CD4-positive, alpha-beta memory T cell (primary cell): Measurements from ENCODE around the gene DNAH12. TPM values are rescaled to one million over a fixed set of nuclear protein-coding genes. Genes with fewer than 3 reads are reported as not detected.

Experiments used
- CTCF ChIA-PET: fragments of 350-600 bp; sonication (Branson Sonifier 250); formaldehyde crosslinking; loops from one replicate; lab custom pipeline; 2021; ENCODE audit warnings: inconsistent platforms; ENCODE audit not compliant: partially characterized antibody; lab: Charles Lee
- POLR2A ChIA-PET: fragments of 350-600 bp; sonication (Branson Sonifier 250); formaldehyde crosslinking; loops from one replicate; lab custom pipeline; 2021; ENCODE audit not compliant: partially characterized antibody; lab: Charles Lee
- DNase-seq, 5 donors: peaks; one replicate each; pipeline versions ENCODE4 v3.0.0 to v3.0.0-alpha.2; 2020 to 2022; ENCODE audit warnings: mixed read lengths in 1 of 5
- H3K27ac ChIP-seq: one replicate; pipeline ENCODE4 v1.7.0; 2013; ENCODE audit warnings: low read depth, low read length
- H3K27me3 ChIP-seq: 2 replicates; pipeline ENCODE4 v1.7.0; 2013; ENCODE audit warnings: mild to moderate bottlenecking, low read length, moderate library complexity; ENCODE audit not compliant: insufficient read depth
- H3K36me3 ChIP-seq: 2 replicates; pipeline ENCODE4 v1.7.0; 2013; ENCODE audit warnings: mild to moderate bottlenecking, low read length, moderate library complexity; ENCODE audit not compliant: insufficient read depth
- H3K4me1 ChIP-seq: 2 replicates; pipeline ENCODE4 v1.7.0; 2013; ENCODE audit warnings: mild to moderate bottlenecking, low read length, moderate library complexity; ENCODE audit not compliant: insufficient read depth
- H3K4me3 ChIP-seq, 2 donors: one replicate each; pipeline ENCODE4 v1.7.0; 2013; ENCODE audit warnings: low read length in 2 of 2, mild to moderate bottlenecking in 1 of 2
- H3K9me3 ChIP-seq, 2 donors: one replicate each; pipeline ENCODE4 v1.7.0; 2013; ENCODE audit warnings: low read length in 2 of 2, control low read depth in 1 of 2; ENCODE audit not compliant: control insufficient read depth in 1 of 2
- H3K27ac Mint-ChIP-seq, 7 donors: one replicate each; pipeline ENCODE4 v1.8.0; 2020 to 2021; ENCODE audit warnings: mixed read lengths in 7 of 7, mild to moderate bottlenecking in 6 of 7, inconsistent platforms in 3 of 7, moderate library complexity in 3 of 7
- H3K27me3 Mint-ChIP-seq, 2 donors: one replicate each; pipeline ENCODE4 v1.8.0; 2020 to 2021; ENCODE audit warnings: mixed read lengths in 2 of 2
- H3K36me3 Mint-ChIP-seq, 2 donors: one replicate each; pipeline ENCODE4 v1.8.0; 2020 to 2021; ENCODE audit warnings: mixed read lengths in 2 of 2, inconsistent platforms in 1 of 2, mild to moderate bottlenecking in 1 of 2
- H3K4me1 Mint-ChIP-seq, 4 donors: one replicate each; pipeline ENCODE4 v1.8.0; 2020 to 2021; ENCODE audit warnings: mixed read lengths in 4 of 4, mild to moderate bottlenecking in 1 of 4
- H3K4me3 Mint-ChIP-seq, 8 donors: one replicate each; pipeline ENCODE4 v1.8.0; 2020 to 2021; ENCODE audit warnings: mixed read lengths in 8 of 8, mild to moderate bottlenecking in 7 of 8, moderate library complexity in 6 of 8, inconsistent platforms in 3 of 8
- H3K9me3 Mint-ChIP-seq, 8 donors: one replicate each; pipeline ENCODE4 v1.8.0; 2020 to 2021; ENCODE audit warnings: mixed read lengths in 8 of 8, mild to moderate bottlenecking in 5 of 8, inconsistent platforms in 3 of 8, moderate library complexity in 1 of 8
- intact Hi-C: fragments of 100-400 bp; cut with micrococcal nuclease; formaldehyde crosslinking; loops from one replicate; pipeline ENCODE4 v1.15.1; 2023
- polyA plus RNA-seq, 2 donors: library from polyadenylated mRNA; unstranded; fragments of 300-500 nt; fragmentation: Illumina TruSeq; gene quantifications; one replicate each; pipeline ENCODE4 v1.2.3, GENCODE V29; 2021
- total RNA-seq, 2 experiments: library from RNA; stranded (reverse); gene quantifications; one replicate each; pipeline ENCODE4 v1.2.3, GENCODE V29; 2021

DNAH12 gene
- total and polyA plus RNA-seq, 4 experiments from 2014 or later: 0.09 to 0.11 TPM; not detected in 2

DNA sequence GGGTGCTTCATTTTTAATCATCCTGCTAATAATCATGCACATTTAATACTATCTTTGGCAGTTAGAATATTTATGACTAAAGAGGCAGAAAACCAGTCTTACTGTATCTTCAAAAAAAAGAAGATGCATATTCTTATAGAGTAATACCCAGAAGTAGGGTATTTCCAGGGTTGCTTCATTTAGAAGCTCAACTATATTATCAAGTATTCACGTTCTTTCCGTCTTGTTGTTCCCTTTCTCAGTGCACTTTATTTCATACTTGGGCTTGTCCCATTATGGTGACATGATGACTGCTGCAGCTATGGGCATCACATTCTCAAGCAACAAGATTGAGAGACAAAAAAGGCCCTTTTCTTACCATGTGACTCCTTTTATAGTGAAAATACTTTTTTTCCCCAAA lies 154.9 kb downstream of the DNAH12 start:
- Histone ChIP-seq H3K4me3 (no peak overlapping the region), H3K27ac (no peak overlapping the region), H3K27me3 (no peaks in the 10 kb centered on the region), H3K4me1 (no peaks in the 10 kb centered on the region), H3K9me3 (no peaks in the 10 kb centered on the region), H3K36me3 (no peaks in the 10 kb centered on the region)
- intact Hi-C loops: no loop called here
- peaks cover 3 to 4% of the 10 kb centered on the region in 2 donors for H3K27me3 Mint-ChIP-seq
- DNase-seq: no peak
- H3K4me1 Mint-ChIP-seq: peaks cover 0 to 2% (median 0%) of the 10 kb centered on the region in 4 donors
- peaks cover 0 to 4% (median 0%) of the 10 kb centered on the region in 8 donors for H3K9me3 Mint-ChIP-seq
- ChIA-PET POLR2A (no interaction called here), CTCF (interaction anchor here (1.4 kb wide), 1 partner anchor 9 kb away, joined by 3 read pairs; no protein-coding TSS in a partner anchor)
- H3K36me3 Mint-ChIP-seq: no peaks in the 10 kb centered on the region
- no peak overlapping the region for H3K4me3 Mint-ChIP-seq
- H3K27ac Mint-ChIP-seq: no peak overlapping the region

DNA sequence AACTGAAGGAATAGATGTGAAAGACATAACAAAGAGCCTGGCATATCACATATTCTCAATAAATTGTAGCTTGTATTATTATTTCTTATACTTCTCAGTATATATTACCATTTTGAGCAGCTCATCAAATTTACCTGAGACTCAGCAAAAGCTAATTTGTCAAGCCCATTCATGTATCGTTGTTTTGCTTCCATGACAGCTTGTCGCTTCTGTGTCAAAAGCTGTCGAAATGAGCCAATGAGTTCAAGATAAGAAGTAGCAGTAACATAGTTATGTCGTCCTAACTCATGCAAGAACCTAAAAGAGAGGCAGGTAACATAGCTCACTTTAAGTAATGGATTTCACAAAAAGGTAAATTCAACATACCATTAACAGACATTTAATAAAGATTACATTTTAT lies 157.8 kb downstream of the DNAH12 start:
- Mint-ChIP-seq H3K36me3 (no peaks in the 10 kb centered on the region), H3K27me3 (peaks cover 2 to 3% of the 10 kb centered on the region in 2 donors), H3K9me3 (peaks cover 0 to 3% (median 0%) of the 10 kb centered on the region in 8 donors), H3K4me3 (no peak overlapping the region), H3K4me1 (no peaks in the 10 kb centered on the region), H3K27ac (no peak overlapping the region)
- no peak overlapping the region for H3K4me3 ChIP-seq
- POLR2A ChIA-PET: no interaction called here
- H3K4me1 ChIP-seq: no peaks in the 10 kb centered on the region
- H3K27ac ChIP-seq: no peak overlapping the region
- no peaks in the 10 kb centered on the region for H3K27me3 ChIP-seq
- intact Hi-C loops: no loop called here
- CTCF ChIA-PET: interaction anchor here (3.3 kb wide), 1 partner anchor 11 kb away, joined by 11 read pairs; no protein-coding TSS in a partner anchor
- no peaks in the 10 kb centered on the region for H3K36me3 ChIP-seq
- no peaks in the 10 kb centered on the region for H3K9me3 ChIP-seq
- DNase-seq: no peak

DNA sequence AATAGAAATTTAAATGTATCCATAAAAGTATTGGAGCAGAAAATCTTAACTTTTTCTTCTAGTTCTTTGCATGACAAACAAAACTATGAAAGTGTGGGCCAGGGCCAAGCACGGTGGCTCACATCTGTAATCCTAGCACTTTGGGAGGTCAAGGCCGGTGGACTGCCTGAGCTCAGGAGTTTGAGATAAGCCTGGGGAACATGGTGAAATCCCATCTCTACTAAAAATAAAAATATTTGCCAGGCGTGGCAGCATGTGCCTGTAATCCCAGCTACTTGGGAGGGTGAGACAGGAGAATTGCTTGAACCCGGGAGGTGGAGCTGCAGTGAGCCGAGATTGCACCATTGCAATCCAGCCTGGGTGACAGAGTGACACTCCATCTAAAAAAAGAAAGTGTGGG lies 158.6 kb downstream of the DNAH12 start:
- H3K4me3 ChIP-seq: no peak overlapping the region
- Mint-ChIP-seq H3K27ac (no peak overlapping the region), H3K9me3 (no peaks in the 10 kb centered on the region), H3K4me1 (no peaks in the 10 kb centered on the region), H3K4me3 (no peak overlapping the region), H3K27me3 (peaks cover 0 to 3% of the 10 kb centered on the region in 2 donors), H3K36me3 (no peaks in the 10 kb centered on the region)
- no peaks in the 10 kb centered on the region for H3K4me1 ChIP-seq
- intact Hi-C loops: no loop called here
- H3K27me3 ChIP-seq: no peaks in the 10 kb centered on the region
- H3K36me3 ChIP-seq: no peaks in the 10 kb centered on the region
- ChIA-PET POLR2A (no interaction called here), CTCF (interaction anchor here (3.3 kb wide), 1 partner anchor 12 kb away, joined by 11 read pairs; no protein-coding TSS in a partner anchor)
- DNase-seq: no peak
- H3K9me3 ChIP-seq: no peaks in the 10 kb centered on the region
- no peak overlapping the region for H3K27ac ChIP-seq

DNA sequence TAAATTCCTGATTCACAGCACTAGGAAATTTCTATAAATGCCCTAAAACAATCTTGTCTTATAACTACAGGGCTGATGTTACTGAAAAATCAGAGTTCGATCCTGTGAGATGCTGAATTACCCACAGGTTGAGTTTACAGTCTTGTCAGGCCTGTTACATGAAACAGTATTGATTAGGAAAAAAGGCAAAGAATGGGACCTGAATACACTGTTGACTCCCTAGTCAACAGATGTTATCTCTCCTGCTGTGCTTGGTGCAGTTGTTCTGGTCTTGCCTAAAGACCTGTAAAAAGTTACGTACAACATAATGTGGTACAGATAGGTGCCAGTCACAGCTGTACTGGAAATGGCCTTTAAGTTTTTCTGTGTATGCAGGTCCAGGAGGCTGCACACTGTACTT lies 160.3 kb downstream of the DNAH12 start:
- no peaks in the 10 kb centered on the region for H3K4me1 ChIP-seq
- H3K4me3 ChIP-seq: no peak overlapping the region
- no peaks in the 10 kb centered on the region for H3K9me3 ChIP-seq
- no peaks in the 10 kb centered on the region for H3K36me3 ChIP-seq
- H3K27ac ChIP-seq: no peak overlapping the region
- CTCF ChIA-PET: no interaction called here
- no peaks in the 10 kb centered on the region for H3K4me1 Mint-ChIP-seq
- POLR2A ChIA-PET: no interaction called here
- peaks cover under 1 to 3% of the 10 kb centered on the region in 2 donors for H3K27me3 Mint-ChIP-seq
- no peak overlapping the region for H3K4me3 Mint-ChIP-seq
- no peak for DNase-seq
- intact Hi-C loops: no loop called here
- no peaks in the 10 kb centered on the region for H3K27me3 ChIP-seq
- H3K36me3 Mint-ChIP-seq: no peaks in the 10 kb centered on the region
- no peaks in the 10 kb centered on the region for H3K9me3 Mint-ChIP-seq
- H3K27ac Mint-ChIP-seq: no peak overlapping the region

DNA sequence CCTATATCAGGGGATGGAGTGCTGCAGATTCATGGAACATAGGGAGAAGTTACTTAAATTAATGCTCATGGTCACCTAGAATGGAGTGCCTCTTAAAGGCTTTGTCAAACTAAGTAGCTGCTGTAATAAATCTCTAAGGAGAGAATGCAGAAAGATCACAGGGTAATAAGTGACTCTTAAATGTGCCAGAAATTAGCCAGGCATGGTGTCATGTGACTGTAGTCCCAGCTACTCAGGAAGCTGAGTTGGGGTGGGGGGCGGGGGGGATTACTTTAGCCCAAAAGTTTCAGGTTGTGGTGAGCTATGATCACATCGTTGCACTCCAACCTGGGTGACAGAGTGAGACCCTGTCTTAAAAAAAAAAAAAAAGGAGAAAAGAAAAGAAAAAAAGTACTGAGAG lies 160.7 kb downstream of the DNAH12 start:
- Histone ChIP-seq H3K4me3 (no peak overlapping the region), H3K36me3 (no peaks in the 10 kb centered on the region), H3K4me1 (no peaks in the 10 kb centered on the region), H3K9me3 (no peaks in the 10 kb centered on the region), H3K27ac (no peak overlapping the region), H3K27me3 (no peaks in the 10 kb centered on the region)
- no peak for DNase-seq
- POLR2A ChIA-PET: no interaction called here
- Mint-ChIP-seq H3K27me3 (peaks cover 3 to 6% of the 10 kb centered on the region in 2 donors), H3K36me3 (no peaks in the 10 kb centered on the region), H3K4me3 (no peak overlapping the region), H3K27ac (no peak overlapping the region), H3K4me1 (no peaks in the 10 kb centered on the region), H3K9me3 (no peaks in the 10 kb centered on the region)
- intact Hi-C loops: no loop called here
- CTCF ChIA-PET: interaction anchor here (1.8 kb wide), 1 partner anchor 9 kb away, joined by 3 read pairs; no protein-coding TSS in a partner anchor

DNA sequence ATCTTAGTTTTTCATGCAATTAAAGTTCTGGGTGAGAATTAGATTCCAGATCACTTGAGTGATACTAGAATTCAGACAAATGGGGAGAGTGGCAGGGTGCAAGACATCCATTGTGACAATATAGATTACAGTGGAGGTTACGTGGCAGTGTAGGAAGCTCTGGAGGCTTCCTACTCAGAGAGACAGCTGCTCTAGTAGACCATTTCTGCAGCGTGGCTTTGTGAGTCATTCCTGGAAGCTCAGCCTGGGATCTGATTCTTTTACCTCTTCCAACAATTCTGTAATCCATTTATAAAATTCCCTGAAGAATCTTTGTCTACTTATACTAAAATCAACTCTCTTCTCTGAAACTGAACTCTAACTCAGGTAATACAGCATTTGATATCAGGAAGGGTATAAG lies 161.2 kb downstream of the DNAH12 start:
- CTCF ChIA-PET: interaction anchor here (1.8 kb wide), 1 partner anchor 10 kb away, joined by 3 read pairs; no protein-coding TSS in a partner anchor

DNA sequence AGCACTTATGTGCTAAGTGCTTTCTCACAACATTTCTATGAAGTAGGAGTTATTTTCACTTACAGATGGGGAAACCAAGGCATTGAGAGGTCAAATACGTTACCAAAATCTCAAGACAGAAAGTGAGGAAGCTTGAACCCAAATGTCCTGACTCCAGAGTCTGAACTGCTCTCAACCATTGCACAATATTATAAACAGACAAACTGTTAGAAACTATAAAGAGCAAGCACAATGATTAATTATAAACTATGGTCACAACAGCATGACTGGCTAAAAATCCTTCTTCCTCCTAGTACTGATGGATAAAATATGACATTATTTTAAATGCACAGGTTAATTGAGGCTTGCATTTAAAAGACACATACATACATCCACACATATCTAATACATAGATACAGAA lies 173.8 kb downstream of the DNAH12 start:
- Mint-ChIP-seq H3K9me3 (peaks cover 2 to 24% (median 14%) of the 10 kb centered on the region in 8 donors), H3K4me1 (no peaks in the 10 kb centered on the region), H3K36me3 (peaks cover 0 to 3% of the 10 kb centered on the region in 2 donors), H3K4me3 (no peak overlapping the region), H3K27me3 (peaks cover 11 to 12% of the 10 kb centered on the region in 2 donors), H3K27ac (no peak overlapping the region)
- H3K27ac ChIP-seq: no peak overlapping the region
- intact Hi-C loops: no loop called here
- H3K9me3 ChIP-seq: no peaks in the 10 kb centered on the region
- H3K36me3 ChIP-seq: no peaks in the 10 kb centered on the region
- ChIA-PET POLR2A (no interaction called here), CTCF (no interaction called here)
- no peak overlapping the region for H3K4me3 ChIP-seq
- no peaks in the 10 kb centered on the region for H3K4me1 ChIP-seq
- DNase-seq: no peak
- no peaks in the 10 kb centered on the region for H3K27me3 ChIP-seq

More for the DNA sequence above, 161.2 kb downstream of the DNAH12 start:
- Histone ChIP-seq H3K27me3 (no peaks in the 10 kb centered on the region), H3K9me3 (no peaks in the 10 kb centered on the region), H3K36me3 (no peaks in the 10 kb centered on the region), H3K4me3 (no peak overlapping the region), H3K27ac (no peak overlapping the region), H3K4me1 (no peaks in the 10 kb centered on the region)
- Mint-ChIP-seq H3K9me3 (no peaks in the 10 kb centered on the region), H3K4me1 (no peaks in the 10 kb centered on the region), H3K4me3 (no peak overlapping the region), H3K36me3 (no peaks in the 10 kb centered on the region), H3K27ac (no peak overlapping the region), H3K27me3 (peaks cover 3 to 6% of the 10 kb centered on the region in 2 donors)
- POLR2A ChIA-PET: no interaction called here
- DNase-seq: no peak
- intact Hi-C loops: no loop called here
